HepG2 (cell line): ENCODE measurements around the gene SIGLEC6. TPM values are rescaled to one million over a fixed set of nuclear protein-coding genes. Genes with fewer than 3 reads are reported as not detected.

Experiments
- ATAC-seq: fragments of 200-7000 bp; cut with Tn5 transposase; 3 replicates; pipeline ENCODE4 v1.9.1; 2020; ENCODE audit warnings: mild to moderate bottlenecking, moderate library complexity
- BruUV-seq: library from RNA; stranded (reverse); fragments of 400-500 nt; replicated peaks from 2 replicates; lab custom pipeline; 2021; lab: Mats Ljungman, UMichigan
- CTCF ChIA-PET: fragments of 300-600 bp; formaldehyde crosslinking; extraction: SDS; loops from one replicate; lab custom pipeline; 2021; ENCODE audit warnings: low total read pairs, inconsistent platforms, low intra/inter-chr PET ratio; lab: Yijun Ruan, JAX
- POLR2A ChIA-PET: fragments of 350-600 bp; sonication (Branson Sonifier 250); formaldehyde crosslinking; loops from one replicate; lab custom pipeline; 2020; ENCODE audit warnings: antibody characterized with exemption, inconsistent platforms; lab: Yijun Ruan, JAX
- DNase-seq: peaks from one replicate; pipeline ENCODE4 v3.0.0-alpha.2; 2015; ENCODE audit warnings: low spot score
- FAIRE-seq: peaks from 3 replicates; lab custom pipeline; 2011; peaks lifted over from hg19 to GRCh38; lab: Jason Lieb, UNC
- H2AFZ ChIP-seq: one replicate; pipeline ENCODE4 v1.6.1; 2011; ENCODE audit warnings: low read length, inconsistent platforms
- H3K27ac ChIP-seq: fragments of 300-600 bp; 3 replicates; pipeline ENCODE4 v1.8.0; 2011; ENCODE audit warnings: mixed run types, mild to moderate bottlenecking, mixed read lengths, low read length, inconsistent platforms; ENCODE audit not compliant: insufficient read depth; ENCODE audit errors: extremely low read length
- H3K27me3 ChIP-seq, 2 experiments: fragments of 200-600 bp in 1 of 2; 2 replicates in 1 of 2; 3 replicates in 1 of 2; pipeline versions ENCODE4 v1.6.0 to v1.8.0; 2011; ENCODE audit warnings: low read length in 2 of 2, mild to moderate bottlenecking in 2 of 2, moderate library complexity in 2 of 2, inconsistent platforms in 1 of 2; ENCODE audit not compliant: insufficient read depth in 2 of 2, control insufficient read depth in 1 of 2
- H3K36me3 ChIP-seq, 2 experiments: fragments of 200-600 bp in 1 of 2; replicated peaks in 1 of 2; 2 replicates in 1 of 2; 3 replicates in 1 of 2; pipeline versions ENCODE4 v1.5.1 to v1.8.0; 2011; ENCODE audit warnings: low read length in 2 of 2, inconsistent platforms in 1 of 2; ENCODE audit not compliant: insufficient read depth in 2 of 2, control insufficient read depth in 1 of 2
- H3K4me1 ChIP-seq: 2 replicates; pipeline ENCODE4 v1.5.1; 2012; ENCODE audit warnings: low read length, inconsistent platforms; ENCODE audit not compliant: insufficient read depth
- H3K4me2 ChIP-seq: 2 replicates; pipeline ENCODE4 v1.6.0; 2011; ENCODE audit warnings: low read depth, low read length, inconsistent platforms
- H3K4me3 ChIP-seq, 3 experiments: fragments of 200-600 bp in 1 of 3; sonication (generic), shearing (Covaris generic) in 1 of 3; replicated peaks in 1 of 3; 2 replicates each; pipeline ENCODE4 v1.5.1; 2011 to 2016; ENCODE audit warnings: low read length in 3 of 3, inconsistent platforms in 2 of 3, low read depth in 2 of 3, mild to moderate bottlenecking in 2 of 3, control low read depth in 1 of 3, mixed read lengths in 1 of 3; ENCODE audit not compliant: insufficient read depth in 1 of 3
- H3K79me2 ChIP-seq: one replicate; pipeline ENCODE4 v1.6.1; 2011; ENCODE audit warnings: low read length, inconsistent platforms; ENCODE audit not compliant: insufficient read depth
- H3K9ac ChIP-seq: 2 replicates; pipeline ENCODE4 v1.6.0; 2011; ENCODE audit warnings: mild to moderate bottlenecking, low read depth, low read length, inconsistent platforms; ENCODE audit not compliant: insufficient read depth
- H3K9me3 ChIP-seq: 2 replicates; pipeline ENCODE4 v1.5.1; 2012; ENCODE audit warnings: mild to moderate bottlenecking, low read length
- H4K20me1 ChIP-seq: 2 replicates; pipeline ENCODE4 v1.6.0; 2011; ENCODE audit warnings: inconsistent platforms, mild to moderate bottlenecking, low read length, moderate library complexity; ENCODE audit not compliant: insufficient read depth
- POLR2G ChIP-seq: fragments of 200-400 bp; formaldehyde crosslinking; IDR thresholded peaks from 2 replicates; pipeline ENCODE4 v1.6.1; 2018; ENCODE audit warnings: mild to moderate bottlenecking, low read depth, low read length, moderate library complexity
- RNF219 ChIP-seq: sonication (generic); formaldehyde crosslinking; IDR thresholded peaks from 2 replicates; pipeline ENCODE4 v1.5.0; 2020; ENCODE audit warnings: mild to moderate bottlenecking, missing genetic modification reagents
- SIX4 ChIP-seq: sonication (generic); formaldehyde crosslinking; IDR thresholded peaks from 2 replicates; pipeline ENCODE4 v1.4.0; 2020; ENCODE audit warnings: missing genetic modification reagents
- ZBTB20 ChIP-seq: sonication (generic); formaldehyde crosslinking; IDR thresholded peaks from 2 replicates; pipeline ENCODE4 v1.8.1; 2023; ENCODE audit warnings: missing genetic modification reagents, low read depth, mild to moderate bottlenecking, borderline replicate concordance
- ZNF800 ChIP-seq: sonication (generic); formaldehyde crosslinking; IDR thresholded peaks from 2 replicates; pipeline ENCODE4 v1.4.0; 2020; ENCODE audit warnings: missing genetic modification reagents
- WGBS: methylation state at CpG from one replicate; pipeline ENCODE4 v1.1.6; 2017; ENCODE audit warnings: low lambda C conversion rate; 5-methylcytosine and 5-hydroxymethylcytosine counted together
- in situ Hi-C: cut with HindIII; loops from 2 replicates; pipeline ENCODE4 v1.10.0; 2017; ENCODE audit warnings: low pct_unique_long_range_greater_than_20kb; ENCODE audit not compliant: extremely low pct_ligation_motif_present
- intact Hi-C: fragments of 100-400 bp; cut with micrococcal nuclease; formaldehyde crosslinking; loops from one replicate; pipeline ENCODE4 v1.10.0; 2022; ENCODE audit not compliant: unreplicated experiment
- polyA plus RNA-seq, 8 experiments: library from polyadenylated mRNA; depleted of rRNA in 3 of 8; stranded (reverse) in 7 of 8; unstranded in 1 of 8; fragments of >200 nt; fragmentation: Illumina TruSeq in 4 of 8; extraction: Trizol in 4 of 8; gene quantifications; 2 replicates each; pipeline versions ENCODE4 v1.2.1 to v1.2.3, GENCODE V29; 2011 to 2016; ENCODE audit warnings: low read depth in 4 of 8, missing spikeins in 1 of 8, mixed read lengths in 1 of 8; ENCODE audit not compliant: insufficient read depth in 1 of 8
- total RNA-seq, 5 experiments: library from RNA; depleted of rRNA; stranded (reverse); fragments of >200 nt; fragmentation: Illumina TruSeq; extraction: Trizol; gene quantifications; 2 replicates each; pipeline ENCODE4 v1.2.3, GENCODE V29; 2016; ENCODE audit warnings: low read depth in 1 of 5

SIGLEC6 gene
- total and polyA plus RNA-seq, 2 of the 13 experiments (the other 11 are each of a cell fraction or from before 2014, with no cell fraction given) = not detected

GRCh38 chr19:51549533-51550324 is 18.3 kb upstream of the SIGLEC6 start:
- no peak for DNase-seq
- H3K9ac ChIP-seq = no peak overlapping the region
- ATAC-seq = no peak
- H3K4me1 ChIP-seq = no peaks in the 10 kb centered on the region
- H3K9me3 ChIP-seq = no peaks in the 10 kb centered on the region
- H2AFZ ChIP-seq = no peak overlapping the region
- intact Hi-C loops (no loop called here), in situ Hi-C loops (no loop called here)
- peaks cover 9% of the 10 kb centered on the region for H4K20me1 ChIP-seq
- H3K27me3 ChIP-seq = no peaks in the 10 kb centered on the region; a peak in 2 of 5 replicates
- no peak overlapping the region for H3K27ac ChIP-seq
- FAIRE-seq = no peak
- BruUV-seq = no TSS peak
- ChIA-PET POLR2A (no interaction called here), CTCF (no interaction called here)
- no peaks in the 10 kb centered on the region for H3K79me2 ChIP-seq
- H3K4me2 ChIP-seq = no peak overlapping the region
- 14% methylated on average over 4 of the region's 8 CpGs for WGBS
- H3K36me3 ChIP-seq = no peaks in the 10 kb centered on the region
- no peak for TF ChIP-seq ZBTB20 (CRISPR knock-in tag)
- no peak overlapping the region for H3K4me3 ChIP-seq

GRCh38 chr19:51548891-51549305 is 17.4 kb upstream of the SIGLEC6 start:
- ChIA-PET CTCF (no interaction called here), POLR2A (no interaction called here)
- Histone ChIP-seq H3K36me3 (no peaks in the 10 kb centered on the region), H3K4me1 (no peaks in the 10 kb centered on the region), H4K20me1 (peaks cover 9% of the 10 kb centered on the region), H2AFZ (no peak overlapping the region), H3K79me2 (no peaks in the 10 kb centered on the region), H3K4me3 (no peak overlapping the region), H3K9ac (no peak overlapping the region), H3K27ac (no peak overlapping the region), H3K27me3 (no peaks in the 10 kb centered on the region; a peak in 2 of 5 replicates), H3K9me3 (no peaks in the 10 kb centered on the region), H3K4me2 (no peak overlapping the region)
- intact Hi-C loops (no loop called here), in situ Hi-C loops (no loop called here)
- TF ChIP-seq ZNF800 (CRISPR knock-in tag) (no peak), SIX4 (no peak), POLR2G (no peak), RNF219 (CRISPR knock-in tag) (no peak)
- WGBS = 0% methylated on average over 1 of the region's 4 CpGs
- no peak for ATAC-seq
- no peak for FAIRE-seq
- no TSS peak for BruUV-seq
- DNase-seq = no peak
